Subcutaneous abdominal adipose tissue (tissue), 5 donors: Measurements from ENCODE around the gene SORCS2.

ENCODE experiments used
- H3K27ac ChIP-seq: one replicate; pipeline ENCODE4 v1.7.0; 2013; ENCODE audit warnings: low read depth, mild to moderate bottlenecking, inconsistent platforms, low read length, moderate library complexity
- H3K27me3 ChIP-seq, 5 donors: one replicate each; pipeline ENCODE4 v1.7.0; 2013; ENCODE audit warnings: low read length in 5 of 5, inconsistent platforms in 1 of 5; ENCODE audit not compliant: control insufficient read depth in 5 of 5, insufficient read depth in 4 of 5
- H3K36me3 ChIP-seq, 5 donors: one replicate each; pipeline ENCODE4 v1.7.0; 2013; ENCODE audit warnings: low read length in 5 of 5; ENCODE audit not compliant: control insufficient read depth in 5 of 5, insufficient read depth in 5 of 5
- H3K4me1 ChIP-seq, 5 donors: one replicate each; pipeline ENCODE4 v1.7.0; 2013; ENCODE audit warnings: low read length in 5 of 5, mild to moderate bottlenecking in 3 of 5, moderate library complexity in 1 of 5; ENCODE audit not compliant: control insufficient read depth in 5 of 5, insufficient read depth in 5 of 5
- H3K4me3 ChIP-seq, 5 donors: one replicate each; pipeline ENCODE4 v1.7.0; 2013; ENCODE audit warnings: low read length in 5 of 5, low read depth in 1 of 5
- H3K9ac ChIP-seq, 5 donors: one replicate each; pipeline ENCODE4 v1.7.0; 2013; ENCODE audit warnings: low read length in 5 of 5, mild to moderate bottlenecking in 4 of 5, moderate library complexity in 3 of 5
- H3K9me3 ChIP-seq, 5 donors: one replicate each; pipeline ENCODE4 v1.7.0; 2013; ENCODE audit warnings: low read length in 5 of 5; ENCODE audit not compliant: control insufficient read depth in 5 of 5
- donor health status: healthy.
- donor health status: healthy.
- donor health status: healthy.
- donor health status: healthy.
- donor health status: healthy.

The SORCS2 gene

DNA sequence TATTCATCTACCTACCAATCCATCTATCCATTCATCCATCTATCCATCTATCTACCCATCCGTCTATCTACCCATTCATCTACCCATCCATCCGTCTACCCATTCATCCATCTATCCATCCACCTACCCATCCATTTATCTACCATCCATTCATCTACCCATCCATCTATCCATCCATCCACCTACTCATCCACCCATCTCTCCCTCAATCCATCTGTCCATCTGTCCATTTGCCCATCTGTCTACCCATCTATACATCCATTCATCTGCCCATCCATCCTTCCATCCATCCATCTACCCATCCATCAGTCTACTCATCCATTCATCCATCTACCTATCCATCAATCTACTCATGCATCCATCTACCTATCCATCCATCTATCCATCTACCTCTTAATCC, 369.2 kb downstream of the SORCS2 start:
- Histone ChIP-seq H3K4me3 (no peak overlapping the region), H3K9ac (no peak overlapping the region), H3K4me1 (no peaks in the 10 kb centered on the region), H3K9me3 (peaks cover 0 to 4% (median 0%) of the 10 kb centered on the region in 5 donors), H3K27me3 (peaks cover 0 to 4% (median 0%) of the 10 kb centered on the region in 5 donors), H3K27ac (no peak overlapping the region), H3K36me3 (no peaks in the 10 kb centered on the region)

DNA sequence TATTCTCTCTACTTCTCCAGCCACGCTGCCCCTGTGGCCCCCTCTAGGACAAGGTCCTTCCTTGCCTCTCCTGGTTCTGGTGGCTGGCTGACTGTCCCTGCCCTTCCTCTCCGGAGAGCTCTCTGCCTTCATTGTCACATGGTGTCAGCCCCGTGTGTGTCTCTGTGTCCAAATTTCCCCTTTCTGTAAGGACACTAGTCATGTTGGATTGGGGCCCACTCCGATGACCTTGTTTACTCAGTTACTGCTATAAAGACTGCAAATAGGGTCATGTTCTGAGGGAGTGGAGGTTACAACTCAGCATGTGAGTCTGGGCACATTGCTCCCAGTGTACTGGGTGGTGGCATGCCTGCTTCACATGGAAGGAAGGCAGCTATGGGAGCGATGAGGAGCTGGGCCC, 371.9 kb downstream of the SORCS2 start:
- Histone ChIP-seq H3K4me3 (no peak overlapping the region), H3K9ac (no peak overlapping the region), H3K36me3 (no peaks in the 10 kb centered on the region), H3K4me1 (no peaks in the 10 kb centered on the region), H3K27ac (no peak overlapping the region), H3K9me3 (peaks cover 0 to 4% (median 0%) of the 10 kb centered on the region in 5 donors), H3K27me3 (peaks cover 0 to 2% (median 0%) of the 10 kb centered on the region in 5 donors)

DNA sequence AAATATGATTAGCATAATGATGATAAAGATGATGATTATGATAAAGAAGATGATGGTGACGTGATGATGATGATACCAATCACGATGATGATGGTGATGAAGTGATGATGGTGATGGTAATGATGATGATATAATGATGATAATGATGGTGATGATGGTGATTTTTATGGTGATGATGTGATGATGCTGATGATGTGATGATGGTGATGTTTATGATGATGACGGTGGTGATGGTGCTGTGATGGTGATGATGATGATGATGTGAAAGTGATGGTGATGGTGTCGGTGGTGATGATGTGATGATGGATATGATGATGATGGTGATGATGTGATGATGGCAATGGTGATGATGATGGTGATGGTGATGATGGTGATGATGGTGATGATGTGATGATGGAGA, 373.1 kb downstream of the SORCS2 start:
- Histone ChIP-seq H3K4me1 (no peaks in the 10 kb centered on the region), H3K9me3 (peaks cover 0 to 4% (median 0%) of the 10 kb centered on the region in 5 donors)

DNA sequence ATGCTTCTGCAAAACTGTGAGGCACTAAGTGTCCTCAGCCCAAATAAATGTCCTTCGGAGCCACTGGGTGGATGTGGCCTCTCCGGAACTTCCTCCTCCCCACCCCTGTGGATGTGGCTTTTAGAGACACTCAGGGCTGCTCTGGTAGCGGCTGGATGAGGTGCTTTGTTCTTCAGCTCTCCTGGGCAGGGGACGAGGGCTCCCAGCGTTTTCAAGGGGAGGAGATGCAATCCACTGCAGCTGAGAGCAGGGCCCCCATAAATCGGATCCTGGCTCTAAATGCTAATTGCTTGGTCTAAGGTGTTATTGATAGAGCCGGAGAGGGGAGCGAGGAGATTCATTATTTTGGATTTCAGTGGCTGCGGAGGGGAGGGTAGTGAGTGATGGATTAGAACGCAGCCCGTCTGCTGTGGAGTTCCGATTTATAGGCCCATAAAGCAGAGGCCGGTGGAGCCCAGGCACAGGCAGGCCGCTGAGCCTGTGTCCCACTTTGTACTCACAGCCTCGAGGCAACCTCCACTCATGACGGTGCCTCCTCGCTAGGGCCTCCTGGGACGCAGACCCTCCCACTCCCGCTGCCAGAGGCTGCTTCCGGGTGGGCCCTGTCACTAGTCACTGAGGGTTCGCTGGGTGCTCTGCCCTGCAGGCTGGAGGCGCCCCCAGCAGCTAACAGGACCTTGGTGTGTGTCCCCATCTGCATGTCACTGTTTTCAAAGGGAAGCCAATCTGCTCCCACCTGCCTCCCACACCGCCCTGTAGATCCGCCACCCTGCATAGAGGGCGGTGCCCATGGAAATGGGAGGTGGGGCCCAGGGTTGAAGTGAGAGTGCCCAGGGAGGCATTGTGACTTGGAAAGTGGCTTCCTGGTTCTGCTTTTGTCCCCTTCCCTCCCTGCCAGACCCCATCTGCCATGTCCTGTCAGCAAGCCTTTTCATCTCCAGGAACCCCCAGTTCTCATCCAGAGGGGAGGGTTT, 377.8 kb downstream of the SORCS2 start:
- Histone ChIP-seq H3K36me3 (no peaks in the 10 kb centered on the region), H3K9ac (no peak overlapping the region), H3K27ac (no peak overlapping the region), H3K4me3 (no peak overlapping the region), H3K9me3 (peaks cover 0 to 18% (median 12%) of the 10 kb centered on the region in 5 donors), H3K27me3 (peaks cover 0 to 12% (median 5%) of the 10 kb centered on the region in 5 donors), H3K4me1 (no peaks in the 10 kb centered on the region)

More for the DNA sequence above, 373.1 kb downstream of the SORCS2 start:
- Histone ChIP-seq H3K27ac (no peak overlapping the region), H3K36me3 (no peaks in the 10 kb centered on the region), H3K27me3 (peaks cover 0 to 2% (median 0%) of the 10 kb centered on the region in 5 donors), H3K4me3 (no peak overlapping the region), H3K9ac (no peak overlapping the region)

DNA sequence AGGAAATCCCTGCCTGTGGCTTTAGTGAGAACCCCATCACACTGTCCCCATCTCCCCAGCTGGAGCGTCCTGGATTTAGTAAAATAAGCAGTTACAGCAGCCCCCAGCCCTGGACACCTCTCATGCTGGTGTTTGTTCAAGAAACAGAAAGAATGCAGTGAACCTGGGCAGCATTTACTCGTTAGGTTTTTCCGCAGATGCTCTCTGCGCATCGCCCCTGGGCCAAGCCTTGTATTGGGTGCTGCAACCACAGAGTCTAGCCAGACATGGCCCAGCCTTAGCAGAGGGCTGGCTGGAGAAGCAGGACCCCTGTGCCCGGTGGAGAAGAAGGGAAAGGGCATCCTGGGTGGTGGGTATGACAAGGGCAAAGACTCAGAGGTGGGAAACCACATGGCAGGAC, 378.7 kb downstream of the SORCS2 start:
- Histone ChIP-seq H3K9me3 (peaks cover 2 to 24% (median 19%) of the 10 kb centered on the region in 5 donors), H3K4me1 (no peaks in the 10 kb centered on the region), H3K4me3 (no peak overlapping the region), H3K27ac (no peak overlapping the region), H3K27me3 (peaks cover 0 to 12% (median 5%) of the 10 kb centered on the region in 5 donors), H3K36me3 (no peaks in the 10 kb centered on the region), H3K9ac (no peak overlapping the region)

DNA sequence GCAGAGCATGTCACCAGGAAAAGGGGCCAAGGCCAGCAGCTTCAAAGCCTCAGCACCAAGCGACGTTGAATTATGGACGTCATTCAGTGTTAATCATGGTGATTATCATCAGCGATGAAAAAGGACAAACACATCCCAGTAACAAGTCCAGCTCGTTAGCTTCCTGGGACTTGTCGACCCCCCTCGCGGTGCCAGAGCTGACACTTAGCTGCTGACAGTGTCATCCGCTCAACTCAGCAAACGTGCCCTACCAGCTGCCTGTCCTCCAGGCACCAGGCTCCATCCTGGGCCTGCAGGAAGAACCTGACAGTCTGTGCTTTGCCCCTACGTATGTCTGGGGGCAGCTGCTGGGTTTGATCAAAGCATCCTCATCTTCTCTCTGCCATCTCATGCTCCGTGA, 379.4 kb downstream of the SORCS2 start:
- H3K36me3 ChIP-seq = no peaks in the 10 kb centered on the region
- H3K9ac ChIP-seq = no peak overlapping the region
- H3K9me3 ChIP-seq = peaks cover 8 to 29% (median 26%) of the 10 kb centered on the region in 5 donors
- no peaks in the 10 kb centered on the region for H3K4me1 ChIP-seq
- no peak overlapping the region for H3K27ac ChIP-seq
- H3K4me3 ChIP-seq = no peak overlapping the region
- H3K27me3 ChIP-seq = peaks cover 0 to 12% (median 5%) of the 10 kb centered on the region in 5 donors

DNA sequence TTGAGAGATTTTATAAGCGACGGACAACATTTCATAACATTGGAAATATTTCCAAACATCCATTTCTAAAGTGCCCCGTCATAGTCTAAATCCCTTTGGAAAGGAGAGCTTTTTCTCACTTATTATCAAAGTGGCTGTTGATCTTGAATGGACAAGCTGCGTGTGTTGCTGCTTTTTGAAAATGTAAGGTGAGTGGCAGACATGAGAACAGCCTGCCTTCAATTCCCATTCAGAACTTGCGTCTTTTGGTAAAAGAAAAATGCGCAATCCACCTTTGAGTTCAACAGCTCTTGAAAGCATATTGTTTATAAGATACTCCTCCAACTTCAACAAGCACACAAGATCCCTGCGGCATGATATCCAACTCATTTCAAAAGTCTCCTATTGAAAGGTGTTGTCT, 380.6 kb downstream of the SORCS2 start:
- Histone ChIP-seq H3K9ac (no peak overlapping the region), H3K9me3 (peaks cover 18 to 41% (median 38%) of the 10 kb centered on the region in 5 donors), H3K4me3 (no peak overlapping the region), H3K36me3 (no peaks in the 10 kb centered on the region), H3K27ac (no peak overlapping the region), H3K27me3 (peaks cover 0 to 12% (median 5%) of the 10 kb centered on the region in 5 donors), H3K4me1 (no peaks in the 10 kb centered on the region)

DNA sequence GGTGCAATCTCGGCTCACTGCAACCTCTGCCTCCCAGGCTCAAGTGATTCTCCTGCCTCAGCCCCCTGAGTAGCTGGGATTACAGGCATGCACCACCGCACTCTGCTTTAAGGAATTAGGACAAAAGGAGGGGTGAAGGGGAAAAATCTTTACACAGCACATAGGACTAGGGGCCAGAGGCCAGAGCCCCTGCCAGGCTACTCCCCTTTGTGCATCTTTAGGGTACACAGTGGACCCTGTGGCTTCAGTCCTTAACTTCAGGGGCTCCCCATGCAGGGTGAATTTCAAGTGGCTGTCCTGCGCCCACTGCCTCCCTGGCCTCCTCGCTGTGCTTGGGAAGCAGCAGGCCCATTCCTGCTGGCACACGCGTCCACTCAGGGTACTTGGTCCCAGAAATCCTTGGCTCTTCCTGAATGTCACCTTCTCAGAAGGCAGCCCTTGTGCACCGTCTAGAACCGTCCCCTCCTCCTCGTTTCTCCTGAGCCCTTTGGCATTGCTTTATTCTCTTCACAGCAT, 381.3 kb downstream of the SORCS2 start:
- H3K4me1 ChIP-seq = no peaks in the 10 kb centered on the region
- H3K36me3 ChIP-seq = no peaks in the 10 kb centered on the region
- peaks cover 0 to 12% (median 5%) of the 10 kb centered on the region in 5 donors for H3K27me3 ChIP-seq
- H3K27ac ChIP-seq = no peak overlapping the region
- H3K9me3 ChIP-seq = peaks cover 19 to 48% (median 45%) of the 10 kb centered on the region in 5 donors
- H3K9ac ChIP-seq = no peak overlapping the region
- no peak overlapping the region for H3K4me3 ChIP-seq

DNA sequence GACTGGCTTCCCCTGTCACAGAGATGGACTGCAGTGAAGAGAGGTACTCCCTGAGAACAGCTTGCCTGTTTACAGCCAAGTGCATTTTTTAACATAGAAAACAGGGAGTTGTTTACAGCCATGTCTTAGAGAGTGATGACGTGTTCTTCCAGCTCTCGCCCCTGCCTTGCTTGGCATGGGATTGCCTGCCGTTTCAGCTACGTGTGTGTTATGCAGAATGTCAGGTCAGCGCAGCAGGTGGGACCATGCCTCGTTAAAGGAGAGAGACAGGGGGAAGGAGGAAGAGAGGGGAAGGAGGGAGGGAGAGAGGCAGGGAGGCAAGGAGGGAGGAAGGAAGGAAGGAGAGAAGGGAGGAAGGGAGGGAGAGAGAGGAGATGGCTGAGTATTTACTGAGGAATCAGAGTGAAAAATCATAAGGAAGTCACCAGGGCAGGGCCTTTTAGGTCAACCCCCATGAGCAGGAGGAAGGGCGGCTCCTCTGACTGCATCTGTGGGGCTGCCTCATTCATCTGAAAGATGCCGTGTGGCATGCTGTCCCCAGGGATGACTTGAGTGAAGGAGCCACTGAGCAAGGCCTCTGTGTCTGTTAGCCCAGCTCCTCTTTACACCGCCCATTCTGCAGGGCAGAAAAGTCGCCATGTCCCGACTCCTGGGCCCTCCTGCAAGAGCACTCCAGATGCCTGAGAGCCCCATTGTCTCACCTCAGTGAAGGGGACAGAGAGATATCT, 382.1 kb downstream of the SORCS2 start:
- Histone ChIP-seq H3K4me3 (peak overlapping the region in 1 of 5 donors; percentile 6), H3K9me3 (peaks cover 19 to 54% (median 52%) of the 10 kb centered on the region in 5 donors), H3K9ac (no peak overlapping the region), H3K36me3 (no peaks in the 10 kb centered on the region), H3K4me1 (no peaks in the 10 kb centered on the region), H3K27ac (no peak overlapping the region), H3K27me3 (peaks cover 0 to 11% (median 5%) of the 10 kb centered on the region in 5 donors)
